Right lobe of liver (tissue), 6 donors: ENCODE data around the gene LDB2. TPM values are rescaled to one million over a fixed set of nuclear protein-coding genes. Genes with fewer than 3 reads are reported as not detected.
A peak's percentile ranks its signal among the peaks of the same experiment; 100 is the strongest.

Experiments
- ATAC-seq, 4 donors: fragments of 200-7000 bp; cut with Tn5 transposase; one replicate each; pipeline ENCODE4 v1.9.1; 2020; ENCODE audit warnings: mild to moderate bottlenecking in 4 of 4, moderate library complexity in 4 of 4
- DNase-seq, 3 donors: peaks; one replicate each; pipeline ENCODE4 v3.0.0-alpha.2; 2020
- H3K27ac ChIP-seq, 3 donors: fragments of 200-600 bp; one replicate each; pipeline ENCODE4 v1.8.0; 2022
- H3K27me3 ChIP-seq, 2 donors: fragments of 200-600 bp; one replicate each; pipeline ENCODE4 v1.8.0; 2022
- H3K36me3 ChIP-seq, 4 donors: fragments of 200-600 bp; sonication (generic) in 1 of 4; one replicate each; pipeline versions ENCODE4 v1.5.1 to v1.8.0; 2017 to 2022; ENCODE audit warnings: control low read depth in 1 of 4
- H3K4me1 ChIP-seq, 4 donors: fragments of 200-600 bp; sonication (generic) in 1 of 4; one replicate each; pipeline versions ENCODE4 v1.5.1 to v1.8.0; 2017 to 2022; ENCODE audit warnings: control low read depth in 1 of 4
- H3K4me3 ChIP-seq, 3 donors: fragments of 200-600 bp; one replicate each; pipeline ENCODE4 v1.8.0; 2022
- H3K9me3 ChIP-seq, 4 donors: fragments of 200-600 bp; sonication (generic) in 1 of 4; one replicate each; pipeline versions ENCODE4 v1.5.1 to v1.8.0; 2017 to 2022; ENCODE audit warnings: control low read depth in 1 of 4
- CTCF ChIP-seq, 4 donors: fragments of 200-600 bp in 3 of 4; fragments of 450-650 bp in 1 of 4; IDR thresholded peaks; one replicate each; pipeline versions ENCODE4 v1.5.1 to v1.8.0; 2016 to 2022; ENCODE audit warnings: antibody characterized with exemption in 4 of 4, mild to moderate bottlenecking in 2 of 4
- POLR2A ChIP-seq: fragments of 450-650 bp; IDR thresholded peaks from one replicate; pipeline ENCODE4 v1.6.1; 2017; ENCODE audit warnings: antibody characterized with exemption, mild to moderate bottlenecking
- WGBS: methylation state at CpG from one replicate; pipeline ENCODE4 v1.1.6; 2018; ENCODE audit warnings: low coverage, low lambda C conversion rate; ENCODE audit not compliant: insufficient coverage; ENCODE audit errors: missing lambda C conversion rate; 5-methylcytosine and 5-hydroxymethylcytosine counted together
- intact Hi-C, 2 donors: fragments of 100-400 bp; cut with DNase I; formaldehyde crosslinking; loops; one replicate each; pipeline versions ENCODE4 v1.11.2 to v1.14.1; 2022
- total RNA-seq, 6 experiments: library from RNA; depleted of rRNA in 2 of 6; stranded (reverse); fragments of >200 nt in 2 of 6; fragmentation: NEBNext Ultra II Directional in 3 of 6; extraction: Animal tissue kit (Norgen Biotek cat#: 25700) in 3 of 6; gene quantifications; one replicate each; pipeline versions ENCODE4 v1.1.0 to v1.2.4, GENCODE V29; 2016 to 2023
- donor health status: DM: no; HTN: yes; CAD: no.
- donor health status: DM: no; HTN: no; CAD: no.
- donor health status: DM: no; HTN: no; CAD: no.
- donor health status: DM: no; HTN: yes; CAD: no.
- donor health status: DM: no; HTN: yes; CAD: no.

Gene LDB2
- total RNA-seq, 6 experiments from 2014 or later: 11.4 to 26.6 (median 17.3) TPM

GRCh38 chr4:16652732-16653305, 245.6 kb downstream of the LDB2 start:
- ATAC-seq (no peak), DNase-seq (no peak)
- H3K27me3 ChIP-seq: no peaks in the 10 kb centered on the region
- H3K9me3 ChIP-seq: no peaks in the 10 kb centered on the region
- no peak overlapping the region for H3K4me3 ChIP-seq
- no peak for TF ChIP-seq CTCF (IDR thresholded peaks at IDR 0.05)
- TF ChIP-seq POLR2A: no peak
- no peak overlapping the region for H3K27ac ChIP-seq
- intact Hi-C loops: no loop called here
- 55% methylated on average over 8 of the region's 8 CpGs for WGBS
- no peaks in the 10 kb centered on the region for H3K4me1 ChIP-seq
- H3K36me3 ChIP-seq: no peaks in the 10 kb centered on the region

- Histone ChIP-seq H3K9me3 (no peaks in the 10 kb centered on the region), H3K36me3 (no peaks in the 10 kb centered on the region), H3K4me1 (no peaks in the 10 kb centered on the region), H3K4me3 (no peak overlapping the region), H3K27ac (no peak overlapping the region), H3K27me3 (no peaks in the 10 kb centered on the region)
- intact Hi-C loops: no loop called here
- no peak for TF ChIP-seq CTCF (IDR thresholded peaks at IDR 0.05)
- TF ChIP-seq POLR2A: no peak
- ATAC-seq (no peak), DNase-seq (no peak)
- WGBS: 46% methylated on average over 4 of the region's 4 CpGs
Observed at GRCh38 chr4:16646459-16646858, 252.0 kb downstream of the LDB2 start.

- WGBS: 48% methylated on average over 2 of the region's 2 CpGs
- Histone ChIP-seq H3K27ac (no peak overlapping the region), H3K4me3 (no peak overlapping the region), H3K4me1 (no peaks in the 10 kb centered on the region), H3K27me3 (no peaks in the 10 kb centered on the region), H3K9me3 (no peaks in the 10 kb centered on the region), H3K36me3 (no peaks in the 10 kb centered on the region)
- ATAC-seq: no peak
- TF ChIP-seq CTCF (IDR thresholded peaks at IDR 0.05) (no peak), POLR2A (no peak)
- intact Hi-C loops: no loop called here
- no peak for DNase-seq
Observed at GRCh38 chr4:16643893-16644292, 254.6 kb downstream of the LDB2 start.

GRCh38 chr4:16642897-16643296, 255.5 kb downstream of the LDB2 start:
- Histone ChIP-seq H3K4me1 (no peaks in the 10 kb centered on the region), H3K9me3 (no peaks in the 10 kb centered on the region), H3K4me3 (no peak overlapping the region), H3K27ac (no peak overlapping the region), H3K36me3 (no peaks in the 10 kb centered on the region), H3K27me3 (no peaks in the 10 kb centered on the region)
- ATAC-seq (peak in 1 of 4 donors; percentile 16), DNase-seq (no peak)
- 57% methylated on average over 5 of the region's 5 CpGs for WGBS
- intact Hi-C loops: no loop called here
- TF ChIP-seq POLR2A: no peak
- peak in 1 of 4 donors; percentile 6 for TF ChIP-seq CTCF (IDR thresholded peaks at IDR 0.05)

GRCh38 chr4:16641971-16642370, 256.5 kb downstream of the LDB2 start:
- no peak overlapping the region for H3K4me3 ChIP-seq
- ATAC-seq (no peak), DNase-seq (no peak)
- no peak for TF ChIP-seq CTCF (IDR thresholded peaks at IDR 0.05)
- no peak for TF ChIP-seq POLR2A
- no peak overlapping the region for H3K27ac ChIP-seq
- H3K36me3 ChIP-seq: no peaks in the 10 kb centered on the region
- no peaks in the 10 kb centered on the region for H3K4me1 ChIP-seq
- intact Hi-C loops: no loop called here
- no peaks in the 10 kb centered on the region for H3K9me3 ChIP-seq
- WGBS: 30% methylated on average over 1 of the region's 1 CpG
- H3K27me3 ChIP-seq: no peaks in the 10 kb centered on the region
